GM21390 (cell line): ENCODE data around the gene DTD1.

Experiments used
- ATAC-seq: cut with Tn5 transposase; IDR thresholded peaks from one replicate; pipeline ENCODE4 v1.9.1; 2021; ENCODE audit not compliant: unreplicated experiment

Gene DTD1

DNA sequence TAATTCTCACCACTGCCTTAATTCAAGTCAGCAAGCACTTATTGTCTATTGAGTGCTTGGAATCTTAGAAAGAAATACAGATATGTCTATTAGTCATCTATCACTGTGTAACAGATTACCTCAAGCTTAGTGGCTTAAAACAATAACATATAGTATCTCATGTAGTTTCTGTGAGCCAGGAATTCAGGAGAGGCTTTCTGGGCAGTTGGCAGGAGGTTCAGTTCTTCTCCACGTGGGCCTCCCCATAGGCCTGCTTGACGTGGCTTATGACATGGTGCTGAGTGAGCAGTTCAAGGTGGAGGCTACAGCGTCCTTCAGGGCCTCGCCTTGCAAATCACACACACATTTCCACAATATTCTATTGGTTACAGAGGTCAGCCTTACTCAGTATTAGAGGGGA, 69.7 kb downstream of the DTD1 start:
- no peak for ATAC-seq

GRCh38 chr20:18662279-18663040, 74.6 kb downstream of the DTD1 start:
- no peak for ATAC-seq

DNA sequence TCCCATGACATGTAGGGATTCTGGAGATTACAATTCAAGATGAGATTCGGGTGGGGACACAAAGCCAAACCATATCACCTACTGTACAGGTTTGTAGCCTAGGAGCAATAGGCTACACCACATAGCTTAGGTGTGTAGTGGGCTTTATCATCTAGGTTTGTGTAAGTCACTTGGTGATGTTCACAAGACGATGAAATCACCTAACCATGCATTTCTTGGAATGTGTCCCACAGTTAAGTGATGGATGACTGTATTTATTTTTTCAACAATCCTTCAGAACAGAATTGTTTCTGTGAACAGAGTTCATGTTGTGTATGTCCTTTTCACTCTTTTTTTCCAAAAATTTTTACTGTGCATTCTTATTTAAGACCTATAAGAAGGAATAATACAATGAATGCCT, 76.1 kb downstream of the DTD1 start:
- ATAC-seq: no peak

- ATAC-seq: no peak
Observed at GRCh38 chr20:18665135-18665534, 77.3 kb downstream of the DTD1 start.

DNA sequence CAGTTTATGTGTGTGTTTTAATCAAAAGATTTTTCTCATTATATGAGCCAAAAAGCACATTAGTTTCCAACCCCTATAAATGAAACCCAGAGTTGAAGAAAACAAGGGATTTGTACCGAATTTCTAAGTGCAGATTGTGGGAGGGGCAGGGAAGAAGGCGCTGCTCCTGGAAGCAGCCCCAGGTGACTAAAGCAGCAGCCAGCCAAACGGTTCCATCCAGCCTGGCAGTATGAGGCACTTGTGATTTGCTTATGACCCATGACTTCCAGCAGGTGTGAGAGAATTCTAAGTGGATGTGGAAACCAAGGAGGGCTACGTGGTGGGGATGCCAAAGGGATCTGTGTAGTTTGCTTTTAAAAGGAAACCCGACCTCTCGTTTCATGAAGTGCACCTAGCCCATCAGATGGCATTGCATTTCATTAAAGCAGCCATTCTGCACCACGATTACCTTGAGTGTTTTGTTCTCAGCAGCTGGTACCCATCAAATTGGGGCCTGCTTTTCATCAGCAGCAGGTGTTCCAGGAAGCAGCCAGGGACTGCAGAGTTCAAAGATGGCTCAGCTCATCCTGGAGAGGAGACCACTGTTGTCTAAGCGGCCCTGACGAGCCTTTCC, 79.1 kb downstream of the DTD1 start:
- no peak for ATAC-seq

DNA sequence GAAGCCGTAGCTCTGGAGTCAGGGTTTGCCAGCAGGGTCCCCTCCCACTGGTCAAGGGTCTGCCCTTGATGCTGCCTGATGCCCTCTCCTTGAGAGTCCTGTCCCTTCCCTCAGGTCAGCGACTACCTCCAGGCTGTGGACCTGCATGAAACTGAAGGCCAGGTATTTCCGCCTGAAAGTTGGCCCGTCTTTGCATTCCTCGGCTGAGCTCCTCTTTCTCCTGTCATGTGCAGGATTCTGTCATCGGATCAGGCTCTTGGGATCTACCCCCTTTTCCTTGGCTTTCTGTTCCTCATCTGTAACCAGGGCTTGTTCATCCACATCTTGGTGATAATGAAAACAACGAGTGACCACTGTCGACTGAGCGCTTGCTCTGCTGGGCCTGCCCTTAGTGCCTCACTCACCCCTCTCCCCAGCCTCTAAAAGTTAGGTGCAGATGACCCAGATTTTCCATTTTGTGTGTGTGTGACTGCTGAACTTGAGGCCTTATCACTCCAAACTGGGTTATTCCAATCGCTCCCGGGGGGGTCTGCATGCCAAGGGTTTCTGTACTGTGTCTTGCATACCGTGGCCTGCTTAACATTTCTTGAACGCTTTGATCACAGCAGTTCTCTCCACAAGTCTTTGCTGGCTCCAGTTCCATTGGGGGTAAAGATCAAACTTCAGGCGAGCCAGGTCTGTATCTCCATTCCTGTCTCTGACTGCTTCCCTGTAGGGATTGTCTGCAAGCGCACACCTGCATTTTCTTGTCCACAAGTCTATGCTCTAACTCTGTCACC, 81.6 kb downstream of the DTD1 start:
- ATAC-seq: no peak

DNA sequence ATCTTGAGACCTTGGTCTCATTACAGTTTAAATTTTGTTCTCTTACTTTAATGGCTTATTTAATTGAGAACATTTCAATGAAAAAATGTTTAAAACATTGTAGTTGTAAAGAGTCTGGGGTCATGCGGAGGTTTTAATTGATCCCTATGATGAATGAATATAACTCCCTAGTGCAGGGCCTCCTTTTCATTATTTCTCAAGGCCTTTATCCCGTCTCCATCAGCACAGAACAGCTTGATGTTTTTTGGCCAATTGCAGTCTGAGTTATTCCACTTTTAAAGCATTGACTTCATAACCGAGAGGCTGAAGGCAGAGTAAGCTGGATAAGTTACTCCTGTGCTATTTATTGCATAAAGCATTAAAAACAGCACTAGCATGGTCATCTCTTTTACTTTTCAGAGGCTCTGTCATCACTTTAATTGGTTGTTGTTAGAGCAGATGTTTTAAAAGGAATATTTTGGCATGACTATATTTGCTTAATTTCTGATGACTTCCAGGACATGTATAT, 83.4 kb downstream of the DTD1 start:
- ATAC-seq: no peak

DNA sequence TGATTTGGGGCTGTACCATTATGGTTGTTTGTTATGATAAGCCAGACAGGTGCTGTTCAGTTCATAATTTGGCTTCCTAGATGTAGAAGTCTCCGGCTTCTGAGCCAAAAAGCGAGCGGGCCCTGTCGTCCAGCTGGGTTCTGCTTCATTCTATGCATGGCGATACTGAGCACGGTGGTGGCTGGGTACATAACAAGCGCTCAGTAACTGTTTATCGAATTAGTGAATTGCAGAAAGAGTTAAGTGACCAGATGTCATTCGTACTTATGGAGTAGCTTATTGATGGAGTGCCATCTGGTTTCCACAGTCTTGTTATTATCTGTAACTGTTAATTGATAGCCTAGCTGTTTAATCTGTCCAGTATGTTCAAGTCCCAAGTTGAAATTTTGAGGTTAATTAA, 85.0 kb downstream of the DTD1 start:
- no peak for ATAC-seq

- ATAC-seq: no peak
Observed at GRCh38 chr20:18676396-18676795, 88.5 kb downstream of the DTD1 start.

DNA sequence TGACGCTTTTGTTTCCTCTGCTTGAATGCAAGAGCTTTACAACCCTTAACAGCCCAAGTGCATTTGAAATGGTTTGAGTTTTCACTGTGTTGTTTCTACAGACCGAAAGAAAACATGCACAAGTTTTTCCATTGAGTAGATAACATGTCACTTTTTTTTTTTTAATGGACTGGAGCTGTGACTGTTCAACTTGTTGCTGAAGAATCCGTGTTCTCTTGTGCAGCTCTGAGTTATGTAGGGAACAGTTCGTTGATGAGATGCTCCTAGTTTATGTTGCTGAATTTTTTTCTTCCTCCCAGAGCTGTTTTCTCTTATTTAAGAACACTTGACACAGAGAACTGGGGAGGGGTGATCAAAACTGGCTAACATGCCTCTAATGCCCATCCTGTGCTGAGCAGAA, 89.3 kb downstream of the DTD1 start:
- ATAC-seq: no peak

- ATAC-seq: no peak
Observed at GRCh38 chr20:18678549-18679419, 90.9 kb downstream of the DTD1 start.

DNA sequence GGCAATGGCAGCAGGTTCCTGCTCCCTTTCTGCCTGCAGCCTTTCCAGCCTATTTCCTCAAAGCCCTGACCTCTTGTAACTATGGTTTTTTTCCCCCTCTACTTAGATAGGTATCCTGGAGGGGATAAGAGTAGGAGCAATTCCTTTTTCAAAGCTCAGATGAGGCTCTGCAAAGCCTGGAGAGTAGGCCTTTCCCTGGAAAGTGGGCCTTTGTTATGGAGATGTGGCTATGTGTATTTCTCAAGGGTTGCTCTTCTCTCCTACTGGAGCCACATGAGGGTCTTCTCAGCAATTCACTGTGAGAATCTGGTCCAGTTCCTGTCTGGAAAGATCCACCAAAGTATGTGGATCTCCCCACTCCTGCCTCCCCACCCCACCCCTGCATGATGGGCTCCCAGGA, 96.0 kb downstream of the DTD1 start:
- ATAC-seq: no peak

DNA sequence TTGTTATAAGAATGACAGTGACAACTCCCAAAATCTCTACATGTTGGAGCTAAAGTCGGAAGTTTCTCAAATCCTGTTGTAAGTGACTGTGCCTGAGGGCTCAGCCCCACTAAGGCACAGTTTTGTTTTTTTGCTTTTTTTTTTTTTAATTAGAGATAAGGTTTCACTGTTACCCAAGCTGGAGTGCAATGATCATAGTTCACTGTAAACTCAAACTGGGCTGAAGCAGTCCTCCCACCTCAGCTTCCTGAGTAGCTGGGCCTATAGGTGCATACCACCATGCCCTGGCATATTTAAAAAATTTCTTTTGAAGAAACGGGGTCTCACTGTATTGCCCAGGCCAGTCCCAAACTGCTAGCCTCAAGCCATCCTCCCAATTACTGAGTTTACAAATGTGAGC, 96.9 kb downstream of the DTD1 start:
- ATAC-seq: no peak

DNA sequence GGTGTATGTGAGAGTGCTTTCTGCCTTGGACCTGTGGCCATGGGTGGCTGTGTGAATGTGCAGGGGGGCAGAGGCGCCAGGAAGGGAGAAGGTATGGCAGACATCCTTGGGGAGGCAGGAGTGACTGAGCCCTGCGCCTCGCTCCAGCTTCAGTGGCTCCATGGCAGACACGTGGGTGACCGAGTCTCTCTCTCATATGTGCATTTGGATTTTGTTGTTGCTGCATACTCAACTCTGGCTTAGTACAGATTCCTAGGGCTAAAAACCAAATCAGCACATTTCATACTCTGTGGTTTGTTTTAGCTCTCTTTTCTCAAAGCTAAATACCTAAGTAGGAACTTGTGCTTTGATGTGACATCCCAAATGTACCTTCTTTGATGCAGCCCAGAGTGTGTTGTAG, 97.6 kb downstream of the DTD1 start:
- ATAC-seq: no peak

GRCh38 chr20:18686696-18687095, 98.8 kb downstream of the DTD1 start:
- no peak for ATAC-seq

DNA sequence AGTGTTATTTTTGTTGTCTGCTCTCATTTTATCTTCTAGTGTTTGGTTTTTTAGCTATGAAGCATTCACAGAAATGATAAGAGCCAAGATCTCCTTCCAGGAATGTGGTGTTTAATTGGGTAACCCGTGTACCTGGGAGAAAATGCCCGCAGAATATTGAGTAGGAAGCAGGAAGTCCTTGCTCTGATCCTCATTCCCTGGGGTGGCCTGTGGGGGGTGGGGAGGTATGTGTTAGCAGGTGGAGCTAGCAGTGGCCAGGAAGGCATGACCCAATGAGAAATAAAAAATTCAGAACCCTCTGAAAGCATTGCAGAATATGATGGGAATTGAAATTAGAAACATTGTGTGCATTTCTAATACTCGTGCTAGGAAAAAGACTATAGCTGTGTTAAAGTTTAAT, 100.8 kb downstream of the DTD1 start:
- ATAC-seq: no peak

- no peak for ATAC-seq
Observed at GRCh38 chr20:18689557-18689956, 101.7 kb downstream of the DTD1 start.

DNA sequence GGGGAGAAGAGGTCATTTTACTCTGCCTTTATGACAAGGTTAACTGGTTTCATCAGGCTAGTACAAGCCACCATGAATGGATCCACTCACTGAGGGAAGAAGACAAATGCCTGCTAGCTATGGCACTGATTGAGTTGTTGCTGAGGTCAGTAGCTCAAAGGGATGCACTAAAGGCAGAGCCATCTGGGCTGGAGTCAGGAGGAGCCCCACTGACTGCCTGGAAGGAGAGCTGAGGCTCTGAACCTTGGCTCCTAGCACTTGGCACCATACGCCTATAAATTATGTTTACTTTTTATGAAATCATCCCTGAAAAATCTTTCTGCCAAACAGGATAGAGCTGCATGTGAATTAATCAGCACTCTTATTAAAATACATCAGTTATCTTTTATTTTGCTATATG, 104.6 kb downstream of the DTD1 start:
- no peak for ATAC-seq

DNA sequence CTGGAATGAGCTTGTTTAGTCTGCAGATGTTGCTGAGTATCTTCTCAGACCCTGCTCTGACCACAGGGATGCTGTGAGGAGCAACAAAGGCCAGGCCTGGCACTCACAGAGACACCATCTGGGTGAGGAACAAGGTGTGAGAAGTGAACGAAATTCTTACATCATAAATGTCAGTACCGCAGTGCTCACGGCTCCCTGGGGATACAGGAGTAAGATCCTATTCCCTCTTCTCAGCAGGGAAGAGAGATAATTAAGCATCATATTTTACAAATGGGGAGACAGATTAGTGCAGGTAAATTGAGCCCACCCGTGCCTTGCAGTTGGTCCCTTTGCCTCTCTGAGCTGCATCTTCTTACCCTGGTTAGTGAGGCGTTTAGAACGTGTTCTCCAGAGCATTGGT, 106.2 kb downstream of the DTD1 start:
- no peak for ATAC-seq

DNA sequence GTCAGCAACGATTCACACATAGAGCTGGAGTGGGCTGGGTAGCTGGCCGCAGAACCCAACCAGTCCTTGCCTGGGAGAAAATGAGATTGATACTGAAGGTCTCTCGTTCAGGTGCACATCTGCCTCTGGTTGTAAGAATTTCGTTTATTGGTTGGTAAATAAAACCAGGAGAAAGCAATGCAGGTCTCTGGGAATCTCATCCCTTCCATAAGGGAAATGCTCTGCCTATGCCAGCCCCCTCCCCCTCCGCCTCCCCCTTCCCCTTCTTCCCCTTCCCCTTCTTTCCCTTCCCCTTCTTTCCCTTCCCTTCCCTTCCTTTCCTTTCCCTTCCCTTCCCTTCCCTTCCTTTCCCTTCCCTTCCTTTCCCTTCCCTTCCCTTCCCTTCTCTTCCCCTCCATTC, 107.3 kb downstream of the DTD1 start:
- no peak for ATAC-seq
